ENCODE measurements around the gene GPR31.

DNA sequence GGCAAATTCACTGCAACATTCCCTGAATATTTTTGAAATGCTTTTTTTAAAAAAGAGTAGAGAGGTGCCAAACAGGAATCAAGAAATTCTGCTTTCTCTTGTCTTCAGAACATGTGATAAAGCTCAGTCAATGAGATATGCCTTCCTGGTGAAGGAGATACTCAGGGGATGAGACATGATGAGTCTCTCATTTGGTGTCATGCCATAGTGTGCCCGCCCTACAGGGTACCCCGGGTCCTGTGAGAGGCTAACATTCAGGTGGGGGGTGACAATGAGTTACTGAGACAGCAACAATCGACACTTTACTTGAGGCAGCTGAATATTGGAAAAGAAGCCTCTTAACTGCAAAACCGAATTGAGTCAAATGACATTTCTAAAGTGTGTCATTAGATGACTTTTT lies 28.2 kb downstream of the GPR31 start:
- TF ChIP-seq POLR2A (IDR thresholded peaks at IDR 0.05; ENCODE audit: low read depth, low read length), result no peak
- TF ChIP-seq POLR2AphosphoS5 (IDR thresholded peaks at IDR 0.05; ENCODE audit: low read depth, low read length), result no peak
- TF ChIP-seq POU2F2 (IDR thresholded peaks at IDR 0.05; ENCODE audit: low read depth, low read length), result no peak
- no peak for TF ChIP-seq TAF1 (IDR thresholded peaks at IDR 0.05; ENCODE audit: low read depth, low read length)
- no peak for TF ChIP-seq SPI1 (IDR thresholded peaks at IDR 0.05; ENCODE audit: low read depth, low read length)

Measured in GM12891 (cell line).